Measurements from ENCODE around the gene IKZF1.

IKZF1 gene

GRCh38 chr7:50411332-50411731 lies 106.8 kb downstream of the IKZF1 start:
- ChIA-PET CTCF (interaction anchor here (0.7 to 3.0 kb wide), 15 partner anchors 8 to 319 kb away, joined by 3 to 8 read pairs (median 4); partner anchors contain the start of gene ZPBP), POLR2A (no interaction called here)
- DNase-seq (ENCODE audit: extremely low spot score) = peak; percentile 62

GRCh38 chr7:50412973-50413372 lies 108.5 kb downstream of the IKZF1 start:
- ChIA-PET CTCF (interaction anchor here (0.6 to 3.0 kb wide), 7 partner anchors 9 to 221 kb away, joined by 3 to 8 read pairs (median 3); no protein-coding TSS in a partner anchor), POLR2A (no interaction called here)
- no peak for TF ChIP-seq CTCF (IDR thresholded peaks at IDR 0.05; ENCODE audit: control extremely low read depth, extremely low read depth, low read depth, missing control alignments)

More at GRCh38 chr7:50411332-50411731, 106.8 kb downstream of the IKZF1 start:
- no peak for TF ChIP-seq CTCF (IDR thresholded peaks at IDR 0.05; ENCODE audit: control extremely low read depth, extremely low read depth, low read depth, missing control alignments)

GRCh38 chr7:50413561-50413960 lies 109.0 kb downstream of the IKZF1 start:
- POLR2A ChIA-PET = no interaction called here
- CTCF ChIA-PET = interaction anchor here (0.6 to 9.9 kb wide), 4 partner anchors 14 to 222 kb away, joined by 3 to 99 read pairs (median 4); no protein-coding TSS in a partner anchor
- TF ChIP-seq CTCF (IDR thresholded peaks at IDR 0.05; ENCODE audit: control extremely low read depth, extremely low read depth, low read depth, missing control alignments) = no peak
- DNase-seq (ENCODE audit: extremely low spot score) = no peak

More at GRCh38 chr7:50412973-50413372, 108.5 kb downstream of the IKZF1 start:
- DNase-seq (ENCODE audit: extremely low spot score) = no peak

- TF ChIP-seq CTCF (IDR thresholded peaks at IDR 0.05; ENCODE audit: control extremely low read depth, extremely low read depth, low read depth, missing control alignments) = no peak
- CTCF ChIA-PET = interaction anchor here (0.9 to 9.9 kb wide), 19 partner anchors 8 to 323 kb away, joined by 3 to 99 read pairs (median 12); no protein-coding TSS in a partner anchor
- POLR2A ChIA-PET = no interaction called here
Observed at GRCh38 chr7:50415844-50416364, 111.4 kb downstream of the IKZF1 start.

GRCh38 chr7:50416527-50417182 lies 112.1 kb downstream of the IKZF1 start:
- DNase-seq (ENCODE audit: extremely low spot score) = peak; percentile 66
- ChIA-PET POLR2A (no interaction called here), CTCF (interaction anchor here (0.9 to 9.9 kb wide), 29 partner anchors 9 to 744 kb away, joined by 3 to 99 read pairs (median 8); no protein-coding TSS in a partner anchor)
- no peak for TF ChIP-seq CTCF (IDR thresholded peaks at IDR 0.05; ENCODE audit: control extremely low read depth, extremely low read depth, low read depth, missing control alignments)

More at GRCh38 chr7:50415844-50416364, 111.4 kb downstream of the IKZF1 start:
- DNase-seq (ENCODE audit: extremely low spot score) = no peak

GRCh38 chr7:50418086-50418515 lies 113.6 kb downstream of the IKZF1 start:
- peak; percentile 97 for TF ChIP-seq CTCF (IDR thresholded peaks at IDR 0.05; ENCODE audit: control extremely low read depth, extremely low read depth, low read depth, missing control alignments)
- DNase-seq (ENCODE audit: extremely low spot score) = peak; percentile 75
- POLR2A ChIA-PET = no interaction called here
- CTCF ChIA-PET = interaction anchor here (0.6 to 9.9 kb wide), 64 partner anchors 10 to 350 kb away, joined by 3 to 99 read pairs (median 5); partner anchors contain the start of gene ZPBP
